Hepatic stellate cell (primary cell): ENCODE measurements around the gene FSTL1.

Source experiments
- DNase-seq: peaks from one replicate; pipeline ENCODE4 v3.0.0; 2011; ENCODE audit warnings: low spot score

The FSTL1 gene

DNA sequence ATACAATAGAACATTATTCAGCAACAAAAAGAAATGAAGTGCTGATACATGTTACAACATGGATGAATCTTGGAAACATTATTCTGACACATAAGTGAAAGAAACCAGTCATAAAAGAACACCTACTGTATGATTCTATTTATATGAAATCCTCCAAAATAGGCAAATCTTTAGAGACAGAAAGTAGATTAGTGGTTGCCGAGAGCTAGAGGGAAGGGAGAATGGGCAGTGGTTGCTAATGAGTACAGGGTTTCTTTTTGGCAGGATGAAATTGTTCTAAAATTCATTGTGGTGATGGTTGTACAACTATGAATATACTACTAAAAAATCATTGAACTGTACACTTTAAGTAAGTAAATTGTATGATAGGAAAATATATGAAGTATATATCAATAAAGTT, 95.3 kb downstream of the FSTL1 start:
- DNase-seq = no peak

DNA sequence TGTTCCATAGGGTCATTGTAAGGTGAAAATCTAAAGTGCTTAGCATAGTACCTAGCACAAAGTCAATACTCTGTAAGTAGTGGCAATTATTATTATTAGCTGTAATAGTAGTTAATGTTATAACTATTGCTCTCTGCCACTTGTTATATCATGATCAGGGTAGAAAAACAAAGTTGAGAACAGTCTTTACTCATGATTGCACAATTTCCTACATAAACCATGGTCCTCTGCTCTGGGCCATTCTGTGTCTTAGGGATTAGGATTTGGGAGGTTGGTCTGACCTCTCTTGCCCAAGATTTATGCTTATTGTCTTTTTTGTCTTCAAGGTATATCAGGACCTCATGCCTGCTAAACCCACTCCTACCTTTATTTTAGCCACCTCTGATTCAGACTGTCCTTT, 97.3 kb downstream of the FSTL1 start:
- DNase-seq = no peak

DNA sequence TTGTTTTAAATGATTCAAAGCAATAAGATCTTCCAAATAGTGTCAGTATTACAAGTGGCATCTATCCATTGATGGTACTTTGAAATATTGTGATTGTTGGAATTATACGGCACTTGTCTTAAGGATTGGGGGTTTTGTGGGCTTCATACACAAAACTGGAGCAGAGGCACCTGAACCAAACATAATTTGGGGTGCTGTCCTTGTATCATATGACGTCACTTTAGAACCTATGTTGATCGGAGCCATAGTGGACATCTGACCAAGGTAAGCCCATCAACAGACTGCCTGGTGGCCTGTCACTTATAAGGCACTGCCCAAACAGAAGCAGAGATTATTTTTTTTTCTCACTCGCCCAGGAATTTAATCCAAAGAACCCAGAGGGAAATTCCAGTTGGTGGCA, 98.8 kb downstream of the FSTL1 start:
- no peak for DNase-seq

DNA sequence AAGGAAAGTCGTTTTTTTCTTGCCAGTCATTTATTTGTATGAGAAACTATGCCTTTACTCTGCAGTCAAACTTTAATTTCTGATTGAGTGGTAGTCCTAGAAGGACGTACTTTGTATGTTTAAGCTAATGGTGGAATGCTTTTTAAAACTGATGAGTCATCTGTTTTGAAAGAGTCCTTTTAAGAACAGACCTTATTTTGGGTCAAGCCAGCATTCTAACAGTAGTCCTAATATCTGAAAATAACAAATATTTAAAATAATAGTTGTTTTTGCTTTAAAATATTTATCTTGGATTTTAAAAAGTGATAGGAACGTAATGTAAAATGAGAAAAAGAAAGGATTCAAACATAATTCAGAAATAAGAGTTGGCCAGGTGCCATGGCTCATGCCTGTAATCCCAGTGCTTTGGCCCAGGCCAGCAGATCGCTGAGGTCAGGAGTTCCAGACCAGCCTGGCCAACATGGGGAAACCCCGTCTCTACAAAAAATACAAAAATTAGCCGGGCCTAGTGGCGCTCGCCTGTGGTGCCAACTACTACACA, 100.3 kb downstream of the FSTL1 start:
- DNase-seq = peak; percentile 61

DNA sequence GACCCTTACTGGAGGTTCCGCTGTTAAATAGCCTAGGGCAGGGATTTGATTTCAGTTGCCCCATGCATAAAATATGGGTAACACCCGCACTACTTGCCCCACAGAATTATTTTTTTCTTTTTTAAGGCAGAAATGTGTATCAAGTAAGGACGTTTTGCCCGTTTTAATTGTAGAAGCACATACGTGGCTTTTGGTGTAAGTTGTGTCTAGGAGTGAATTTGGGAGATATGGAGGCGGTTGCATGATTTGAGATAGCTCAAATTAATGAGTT, 101.0 kb downstream of the FSTL1 start:
- DNase-seq = no peak

DNA sequence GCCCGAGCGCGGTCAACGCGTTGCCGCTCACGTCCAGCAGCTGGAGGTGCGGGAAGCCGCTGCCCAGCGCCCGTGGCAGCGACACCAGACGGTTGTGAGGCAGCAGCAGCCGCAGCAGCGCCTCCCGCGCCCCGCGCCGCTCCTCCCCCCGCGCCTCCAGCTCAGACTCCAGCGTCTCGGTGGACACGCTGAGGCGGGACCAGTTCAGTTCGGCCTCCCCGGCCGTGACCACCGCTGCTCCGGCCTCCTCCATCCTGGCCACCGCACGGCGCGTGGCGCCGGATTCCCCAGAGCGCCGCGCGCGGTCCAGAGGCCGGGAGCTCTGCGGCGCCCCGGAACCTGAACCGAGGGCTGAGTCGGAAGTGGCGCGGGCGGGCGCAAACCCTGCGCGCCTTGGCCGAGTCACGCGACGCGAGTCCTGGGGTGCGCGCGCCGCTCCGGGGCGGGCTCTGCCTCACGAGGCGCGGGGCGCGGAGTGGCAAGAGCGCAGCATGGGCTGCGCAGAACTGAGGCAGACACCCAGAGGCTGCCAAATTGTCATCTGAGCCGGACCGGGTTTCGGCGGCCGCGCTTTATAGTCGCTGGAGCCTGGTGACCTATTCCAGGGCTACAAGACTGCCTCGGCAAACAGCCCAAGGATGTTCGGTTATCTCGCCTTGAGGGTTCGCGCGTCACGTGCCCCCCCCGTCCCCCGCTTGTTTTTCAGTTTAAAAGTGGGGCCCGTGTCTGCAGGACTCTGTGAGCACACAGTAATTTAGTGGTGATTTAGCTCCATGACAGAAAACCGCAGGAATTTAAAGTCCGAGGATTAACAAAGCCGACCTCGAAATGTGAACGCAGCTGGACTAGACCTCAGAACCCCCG, 101.6 kb downstream of the FSTL1 start, which contains the start of gene LRRC58:
TSS of gene LRRC58 (minus strand) at position 364 of the 864 bp plus-strand sequence. CDS start at position 253, 111 bp downstream.
- DNase-seq = peak; percentile 92

DNA sequence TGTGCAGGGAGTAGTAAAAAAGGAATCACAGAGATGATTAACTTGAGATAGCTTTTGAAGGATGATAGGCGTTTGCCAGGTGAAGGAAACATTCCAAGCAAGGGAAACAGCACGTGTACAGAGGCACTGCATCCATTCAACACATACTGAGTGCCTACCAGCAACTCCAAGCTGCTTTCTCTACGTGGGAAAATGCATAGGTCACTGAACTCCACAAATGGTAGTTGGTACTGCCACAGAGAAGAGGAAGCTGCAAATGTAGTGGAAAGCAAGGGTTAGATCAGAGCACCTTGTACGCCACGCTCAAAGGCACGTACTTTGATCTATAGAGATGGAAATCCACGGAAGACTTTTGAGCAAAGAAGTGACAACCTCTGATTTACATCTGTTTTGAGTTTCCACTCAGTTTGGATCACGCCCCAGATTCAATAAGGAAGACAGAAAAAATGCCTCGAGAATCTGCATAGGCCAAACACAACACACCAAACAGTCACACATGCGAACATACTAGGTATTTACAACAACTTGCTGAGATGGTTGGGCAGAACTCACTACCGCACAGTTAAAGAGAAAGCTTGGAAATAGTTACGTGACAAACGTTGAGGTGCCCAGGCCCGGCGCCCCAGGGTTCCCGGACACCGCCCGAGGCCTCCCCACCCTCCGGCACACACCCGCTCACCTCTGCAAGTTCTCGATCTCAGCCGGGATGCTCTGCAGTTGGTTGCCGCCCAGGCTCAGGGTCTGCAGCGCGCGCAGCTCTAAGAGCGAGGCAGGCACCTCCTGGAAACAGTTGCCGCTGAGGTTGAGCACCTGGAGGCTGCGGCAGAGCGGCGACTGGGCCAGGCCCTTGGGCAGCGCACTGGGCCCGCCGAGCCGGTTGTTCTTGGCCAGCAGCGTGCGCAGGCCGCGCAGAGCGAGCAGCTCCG, 102.5 kb downstream of the FSTL1 start:
- peak; percentile 19 for DNase-seq

DNA sequence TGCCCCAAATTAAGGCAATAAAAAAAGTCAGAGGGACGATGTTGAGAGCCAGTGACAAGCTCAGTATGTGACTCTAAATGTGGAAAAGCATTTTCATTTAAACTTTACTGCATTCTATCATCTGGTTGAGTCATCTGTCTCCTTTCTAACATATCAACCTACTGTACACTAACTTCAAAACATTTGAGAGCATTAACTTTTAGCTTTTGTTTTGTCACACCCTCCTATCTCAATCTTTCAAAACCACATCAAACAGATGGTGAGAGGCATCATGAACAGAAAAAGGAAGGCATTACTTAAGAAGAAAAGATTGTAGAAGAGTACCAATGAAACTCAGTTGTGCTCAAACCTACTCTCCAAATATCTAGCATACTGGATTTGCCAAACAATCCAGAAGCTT, 106.4 kb downstream of the FSTL1 start:
- peak; percentile 11 for DNase-seq
